ENCODE measurements around the gene WDR90.

The WDR90 gene

GRCh38 chr16:671353-672131 is 22.4 kb downstream of the WDR90 start:
- intact Hi-C loops (cut with DNase I; ENCODE audit: low total_unique reads) = no loop called here
- TF ChIP-seq, protein P1, sequence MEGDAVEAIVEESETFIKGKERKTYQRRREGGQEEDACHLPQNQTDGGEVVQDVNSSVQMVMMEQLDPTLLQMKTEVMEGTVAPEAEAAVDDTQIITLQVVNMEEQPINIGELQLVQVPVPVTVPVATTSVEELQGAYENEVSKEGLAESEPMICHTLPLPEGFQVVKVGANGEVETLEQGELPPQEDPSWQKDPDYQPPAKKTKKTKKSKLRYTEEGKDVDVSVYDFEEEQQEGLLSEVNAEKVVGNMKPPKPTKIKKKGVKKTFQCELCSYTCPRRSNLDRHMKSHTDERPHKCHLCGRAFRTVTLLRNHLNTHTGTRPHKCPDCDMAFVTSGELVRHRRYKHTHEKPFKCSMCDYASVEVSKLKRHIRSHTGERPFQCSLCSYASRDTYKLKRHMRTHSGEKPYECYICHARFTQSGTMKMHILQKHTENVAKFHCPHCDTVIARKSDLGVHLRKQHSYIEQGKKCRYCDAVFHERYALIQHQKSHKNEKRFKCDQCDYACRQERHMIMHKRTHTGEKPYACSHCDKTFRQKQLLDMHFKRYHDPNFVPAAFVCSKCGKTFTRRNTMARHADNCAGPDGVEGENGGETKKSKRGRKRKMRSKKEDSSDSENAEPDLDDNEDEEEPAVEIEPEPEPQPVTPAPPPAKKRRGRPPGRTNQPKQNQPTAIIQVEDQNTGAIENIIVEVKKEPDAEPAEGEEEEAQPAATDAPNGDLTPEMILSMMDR (IDR thresholded peaks at IDR 0.05) = no peak
- Histone ChIP-seq H3K4me1 (peaks cover 8 to 40% (median 33%) of the 10 kb centered on the region in 4 donors), H3K36me3 (peaks cover 34 to 57% (median 43%) of the 10 kb centered on the region in 3 donors), H3K27ac (no peak overlapping the region), H3K27me3 (peaks cover 0 to 2% of the 10 kb centered on the region in 2 donors), H3K9me3 (no peaks in the 10 kb centered on the region), H3K4me3 (no peak overlapping the region)
- no peak for DNase-seq

- Histone ChIP-seq H3K4me1 (peaks cover 8 to 38% (median 31%) of the 10 kb centered on the region in 4 donors), H3K9me3 (no peaks in the 10 kb centered on the region), H3K36me3 (peaks cover 34 to 57% (median 43%) of the 10 kb centered on the region in 3 donors), H3K27me3 (peaks cover 0 to 8% of the 10 kb centered on the region in 2 donors), H3K4me3 (no peak overlapping the region), H3K27ac (no peak overlapping the region)
- no peak for DNase-seq
- TF ChIP-seq, protein P1 (IDR thresholded peaks at IDR 0.05) = no peak
- intact Hi-C loops (cut with DNase I; ENCODE audit: low total_unique reads) = no loop called here
These were observed 23.2 kb downstream of the WDR90 start for GRCh38 chr16:672371-672770.

GRCh38 chr16:672851-673250 is 23.7 kb downstream of the WDR90 start:
- H3K4me1 ChIP-seq = peaks cover 8 to 35% (median 27%) of the 10 kb centered on the region in 4 donors
- TF ChIP-seq, protein P1 (IDR thresholded peaks at IDR 0.05) = no peak
- H3K9me3 ChIP-seq = no peaks in the 10 kb centered on the region
- H3K27ac ChIP-seq = no peak overlapping the region
- peaks cover 0 to 8% of the 10 kb centered on the region in 2 donors for H3K27me3 ChIP-seq
- H3K36me3 ChIP-seq = peaks cover 34 to 57% (median 43%) of the 10 kb centered on the region in 3 donors
- intact Hi-C loops (cut with DNase I; ENCODE audit: low total_unique reads) = no loop called here
- H3K4me3 ChIP-seq = no peak overlapping the region
- no peak for DNase-seq

GRCh38 chr16:673399-673991 is 24.3 kb downstream of the WDR90 start:
- H3K4me3 ChIP-seq = no peak overlapping the region
- H3K27me3 ChIP-seq = peaks cover 0 to 8% of the 10 kb centered on the region in 2 donors
- H3K4me1 ChIP-seq = peaks cover 7 to 34% (median 26%) of the 10 kb centered on the region in 4 donors
- H3K27ac ChIP-seq = no peak overlapping the region
- H3K36me3 ChIP-seq = peaks cover 34 to 57% (median 43%) of the 10 kb centered on the region in 3 donors
- intact Hi-C loops (cut with DNase I; ENCODE audit: low total_unique reads) = no loop called here
- TF ChIP-seq, protein P1 (IDR thresholded peaks at IDR 0.05) = no peak
- no peak for DNase-seq
- H3K9me3 ChIP-seq = no peaks in the 10 kb centered on the region

DNA sequence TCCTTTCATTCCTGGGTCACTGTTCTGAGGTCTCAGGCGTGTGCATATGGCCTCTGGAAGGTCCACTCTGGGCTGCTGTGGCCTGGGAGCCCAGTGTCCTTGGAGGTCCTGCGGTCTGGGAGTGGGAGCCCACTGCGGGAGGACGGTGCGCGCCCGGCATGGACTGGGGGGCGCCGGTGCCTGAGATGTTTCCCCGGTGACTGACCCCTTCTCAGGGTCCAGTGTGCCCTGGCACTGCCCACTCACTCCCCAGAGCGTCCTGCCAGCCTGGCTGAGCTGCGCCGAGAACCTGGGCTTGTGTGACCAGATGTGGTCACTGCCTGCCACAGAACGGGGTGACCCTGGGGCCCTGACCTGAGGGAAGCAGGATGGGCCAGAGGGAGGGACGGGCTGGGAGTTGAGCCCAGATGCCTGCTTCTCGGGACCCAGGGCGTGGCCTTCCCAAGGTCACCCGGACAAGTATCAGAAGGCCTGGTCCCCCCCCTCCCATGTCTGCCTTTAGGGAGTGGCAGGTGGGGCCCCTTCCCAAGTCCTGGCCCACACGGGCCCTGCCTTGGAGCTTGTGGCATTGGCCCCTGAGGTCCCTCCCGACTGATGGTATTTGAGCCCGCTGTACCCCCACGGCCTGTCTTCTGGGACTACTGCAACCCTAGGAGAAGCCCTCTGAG is 25.2 kb downstream of the WDR90 start:
- TF ChIP-seq, protein P1 (IDR thresholded peaks at IDR 0.05) = no peak
- H3K27me3 ChIP-seq = peaks cover 0 to 8% of the 10 kb centered on the region in 2 donors
- no peak overlapping the region for H3K4me3 ChIP-seq
- H3K9me3 ChIP-seq = no peaks in the 10 kb centered on the region
- H3K27ac ChIP-seq = no peak overlapping the region
- intact Hi-C loops (cut with DNase I; ENCODE audit: low total_unique reads) = no loop called here
- no peak for DNase-seq
- peaks cover 0 to 31% (median 20%) of the 10 kb centered on the region in 4 donors for H3K4me1 ChIP-seq
- H3K36me3 ChIP-seq = peaks cover 34 to 55% (median 43%) of the 10 kb centered on the region in 3 donors
